Endothelial cell of umbilical vein (primary cell): ENCODE measurements around the gene SMIM8. TPM values are rescaled to one million over a fixed set of nuclear protein-coding genes. Genes with fewer than 3 reads are reported as not detected.

ENCODE experiments used
- BruUV-seq: library from RNA; stranded (reverse); fragments of 400-500 nt; replicated peaks from 2 replicates; lab custom pipeline; 2021; lab: Mats Ljungman, UMichigan
- CTCF ChIA-PET: fragments of 300-600, 350-600 bp; sonication (Branson Sonifier 250); formaldehyde crosslinking; loops from one replicate; lab custom pipeline; 2021; ENCODE audit warnings: antibody characterized with exemption, inconsistent platforms; lab: Charles Lee
- POLR2A ChIA-PET: fragments of 300-600, 350-600 bp; sonication (Branson Sonifier 250); formaldehyde crosslinking; loops from one replicate; lab custom pipeline; 2021; ENCODE audit warnings: antibody characterized with exemption, inconsistent platforms; lab: Charles Lee
- DNase-seq: peaks from one replicate; pipeline ENCODE4 v3.0.0-alpha.2; 2011; ENCODE audit warnings: low read depth, low spot score
- FAIRE-seq: peaks from 2 replicates; lab custom pipeline; 2011; peaks lifted over from hg19 to GRCh38; lab: Jason Lieb, UNC
- H2AFZ ChIP-seq: 2 replicates; pipeline ENCODE4 v1.6.0; 2012; ENCODE audit warnings: low read depth, low read length, control low read depth, inconsistent platforms
- H3K27ac ChIP-seq: 2 replicates; pipeline ENCODE4 v1.5.1; 2011; ENCODE audit warnings: low read depth, mild to moderate bottlenecking, control low read depth, low read length, moderate library complexity; ENCODE audit not compliant: insufficient read depth
- H3K27me3 ChIP-seq, 2 experiments: 2 replicates each; pipeline versions ENCODE4 v1.6.0 to v1.6.1; 2011; ENCODE audit warnings: low read length in 2 of 2, mixed read lengths in 1 of 2; ENCODE audit not compliant: control insufficient read depth in 2 of 2, insufficient read depth in 2 of 2
- H3K36me3 ChIP-seq, 2 experiments: 2 replicates in 1 of 2; 3 replicates in 1 of 2; pipeline ENCODE4 v1.5.1; 2011; ENCODE audit warnings: low read length in 2 of 2, mild to moderate bottlenecking in 1 of 2, moderate library complexity in 1 of 2; ENCODE audit not compliant: control insufficient read depth in 2 of 2, insufficient read depth in 2 of 2; ENCODE audit errors: extremely low read depth in 1 of 2
- H3K4me1 ChIP-seq: 3 replicates; pipeline ENCODE4 v1.5.1; 2011; ENCODE audit warnings: mild to moderate bottlenecking, low read length; ENCODE audit not compliant: control insufficient read depth, insufficient read depth; ENCODE audit errors: extremely low read depth
- H3K4me2 ChIP-seq: 2 replicates; pipeline ENCODE4 v1.6.1; 2011; ENCODE audit warnings: low read length, control low read depth, mixed read lengths; ENCODE audit not compliant: insufficient read depth
- H3K4me3 ChIP-seq, 3 experiments: fragments of 200-600 bp in 1 of 3; sonication (generic), shearing (Covaris generic) in 1 of 3; replicated peaks in 1 of 3; 2 replicates each; pipeline ENCODE4 v1.5.1; 2011 to 2016; ENCODE audit warnings: control low read depth in 3 of 3, low read length in 3 of 3, mild to moderate bottlenecking in 2 of 3, inconsistent platforms in 1 of 3, low read depth in 1 of 3, moderate library complexity in 1 of 3; ENCODE audit not compliant: insufficient read depth in 1 of 3
- H3K79me2 ChIP-seq: 2 replicates; pipeline ENCODE4 v1.6.0; 2012; ENCODE audit warnings: low read length, inconsistent platforms; ENCODE audit not compliant: control insufficient read depth, insufficient read depth
- H3K9ac ChIP-seq: replicated peaks from 2 replicates; pipeline ENCODE3; 2011; ENCODE audit warnings: low read length, control low read depth; ENCODE audit not compliant: insufficient read depth; ENCODE audit errors: extremely low read depth
- H3K9me1 ChIP-seq: replicated peaks from 3 replicates; pipeline ENCODE4 v1.6.0; 2011; ENCODE audit warnings: mild to moderate bottlenecking, low read length; ENCODE audit not compliant: control insufficient read depth, insufficient read depth; ENCODE audit errors: extremely low read depth
- H3K9me3 ChIP-seq: replicated peaks from 2 replicates; pipeline ENCODE4 v1.5.1; 2012; ENCODE audit warnings: low read length, inconsistent platforms; ENCODE audit not compliant: control insufficient read depth, insufficient read depth
- H4K20me1 ChIP-seq: replicated peaks from 2 replicates; pipeline ENCODE3; 2011; ENCODE audit warnings: mild to moderate bottlenecking, low read length; ENCODE audit not compliant: control insufficient read depth, insufficient read depth; ENCODE audit errors: extremely low read depth
- CTCF ChIP-seq, 2 donors: IDR thresholded peaks; 1 replicate in 1 of 2; 2 replicates in 1 of 2; pipeline ENCODE4 v1.5.1; 2011; ENCODE audit warnings: low read length in 2 of 2, mild to moderate bottlenecking in 2 of 2, moderate library complexity in 2 of 2, control low read depth in 1 of 2, inconsistent platforms in 1 of 2, low read depth in 1 of 2; ENCODE audit not compliant: insufficient read depth in 1 of 2; ENCODE audit errors: extremely low read depth in 1 of 2
- EZH2 ChIP-seq: IDR thresholded peaks from 2 replicates; pipeline ENCODE4 v1.6.1; 2012; ENCODE audit warnings: borderline replicate concordance, low read depth, mild to moderate bottlenecking, moderate library complexity, low read length, inconsistent platforms; ENCODE audit not compliant: severe bottlenecking
- FOS ChIP-seq: IDR thresholded peaks from 2 replicates; pipeline ENCODE4 v1.6.1; 2011; ENCODE audit warnings: mild to moderate bottlenecking, low read length, moderate library complexity, borderline replicate concordance; ENCODE audit not compliant: insufficient read depth
- GATA2 ChIP-seq: IDR thresholded peaks from 2 replicates; pipeline ENCODE4 v1.7.0; 2011; ENCODE audit warnings: low read depth, mild to moderate bottlenecking, moderate library complexity, mixed read lengths, low read length; ENCODE audit not compliant: insufficient read length, insufficient read depth
- JUN ChIP-seq: IDR thresholded peaks from 2 replicates; pipeline ENCODE4 v1.6.1; 2011; ENCODE audit warnings: borderline replicate concordance, low read depth; ENCODE audit not compliant: insufficient read length, insufficient read depth
- MAX ChIP-seq: IDR thresholded peaks from 2 replicates; pipeline ENCODE4 v1.6.1; 2011; ENCODE audit not compliant: insufficient read depth, insufficient read length
- MYC ChIP-seq: IDR thresholded peaks from one replicate; pipeline ENCODE4 v1.6.1; 2011; ENCODE audit warnings: mild to moderate bottlenecking, low read depth, low read length
- POLR2A ChIP-seq: IDR thresholded peaks from 2 replicates; pipeline ENCODE4 v1.6.1; 2012; ENCODE audit warnings: low read depth, mild to moderate bottlenecking, control low read depth, low read length
- POLR2AphosphoS5 ChIP-seq: IDR thresholded peaks from 2 replicates; pipeline ENCODE4 v1.6.1; 2012; ENCODE audit warnings: low read depth, mild to moderate bottlenecking, control low read depth, low read length, moderate library complexity; ENCODE audit not compliant: insufficient read depth
- dilution Hi-C: fragments of 300-500 bp; cut with MboI; formaldehyde crosslinking; loops from one replicate; pipeline ENCODE4 v1.15.0; 2019; ENCODE audit warnings: low sequenced_read_pairs; ENCODE audit not compliant: extremely low pct_ligation_motif_present
- intact Hi-C: fragments of 100-400 bp; cut with micrococcal nuclease; formaldehyde crosslinking; loops from one replicate; pipeline ENCODE4 v1.10.0; 2022
- polyA plus RNA-seq, 4 experiments: library from polyadenylated mRNA; depleted of rRNA in 3 of 4; stranded (reverse) in 3 of 4; unstranded in 1 of 4; fragments of >200 nt; gene quantifications; 2 replicates each; pipeline versions ENCODE4 v1.2.1 to v1.2.3, GENCODE V29; 2011 to 2012; ENCODE audit warnings: missing spikeins in 1 of 4
- total RNA-seq: library from RNA; stranded (reverse); gene quantifications from 2 replicates; pipeline ENCODE4 v1.2.3, GENCODE V29; 2021

SMIM8 gene
- total and polyA plus RNA-seq, 2 donors (not counting 3 experiments of a cell fraction or from before 2014, with no cell fraction given) = 2.0 to 8.4 TPM

GRCh38 chr6:87351583-87351982, 29.2 kb downstream of the SMIM8 start:
- no TSS peak for BruUV-seq
- H3K9me3 ChIP-seq = no peaks in the 10 kb centered on the region
- CTCF ChIA-PET = no interaction called here
- no peak for TF ChIP-seq MYC
- TF ChIP-seq POLR2A = no peak
- TF ChIP-seq FOS = no peak
- TF ChIP-seq GATA2 = no peak
- no peak for TF ChIP-seq MAX
- no peak for TF ChIP-seq EZH2
- TF ChIP-seq POLR2AphosphoS5 = no peak
- TF ChIP-seq JUN = no peak
- no peak for TF ChIP-seq CTCF (IDR thresholded peaks at IDR 0.05; ENCODE audit: extremely low read depth in 1 of 2, insufficient read depth in 1 of 2, low read depth in 1 of 2, low read length in 2 of 2)
- no peak overlapping the region for H3K4me2 ChIP-seq
- POLR2A ChIA-PET = no interaction called here
- no peaks in the 10 kb centered on the region for H3K9me1 ChIP-seq
- no peak overlapping the region for H2AFZ ChIP-seq
- no peaks in the 10 kb centered on the region for H3K79me2 ChIP-seq
- FAIRE-seq (no peak), DNase-seq (no peak)
- intact Hi-C loops = no loop called here
- dilution Hi-C loops = no loop called here
- no peak overlapping the region for H3K9ac ChIP-seq
- H3K27ac ChIP-seq = no peak overlapping the region
- H3K27me3 ChIP-seq = no peaks in the 10 kb centered on the region
- H3K4me3 ChIP-seq = no peak overlapping the region
- H3K4me1 ChIP-seq = no peaks in the 10 kb centered on the region
- no peaks in the 10 kb centered on the region for H3K36me3 ChIP-seq
- no peaks in the 10 kb centered on the region for H4K20me1 ChIP-seq
